Stimulated activated CD4-positive, alpha-beta T cell treated with anti-CD3 and anti-CD28 coated beads, Interleukin-15, amount 100 ng/mL, for 24 hours (primary cell): ENCODE results near the gene RAB43.
"Not testable (repeated sequence)": the region's sequence is repeated elsewhere in the genome, so short reads cannot be mapped to it uniquely, and the experiment has no call there.

ENCODE experiments used
- DNase-seq: peaks from one replicate; pipeline ENCODE4 v3.0.0-alpha.2; 2020

Gene RAB43

GRCh38 chr3:129121792-129122411 lies at the start of gene RAB43:
Gene RAB43 (minus strand): TSS chr3:129121804. CDS start chr3:129121489, 315 bp downstream.
- DNase-seq, result peak; percentile 87

DNA sequence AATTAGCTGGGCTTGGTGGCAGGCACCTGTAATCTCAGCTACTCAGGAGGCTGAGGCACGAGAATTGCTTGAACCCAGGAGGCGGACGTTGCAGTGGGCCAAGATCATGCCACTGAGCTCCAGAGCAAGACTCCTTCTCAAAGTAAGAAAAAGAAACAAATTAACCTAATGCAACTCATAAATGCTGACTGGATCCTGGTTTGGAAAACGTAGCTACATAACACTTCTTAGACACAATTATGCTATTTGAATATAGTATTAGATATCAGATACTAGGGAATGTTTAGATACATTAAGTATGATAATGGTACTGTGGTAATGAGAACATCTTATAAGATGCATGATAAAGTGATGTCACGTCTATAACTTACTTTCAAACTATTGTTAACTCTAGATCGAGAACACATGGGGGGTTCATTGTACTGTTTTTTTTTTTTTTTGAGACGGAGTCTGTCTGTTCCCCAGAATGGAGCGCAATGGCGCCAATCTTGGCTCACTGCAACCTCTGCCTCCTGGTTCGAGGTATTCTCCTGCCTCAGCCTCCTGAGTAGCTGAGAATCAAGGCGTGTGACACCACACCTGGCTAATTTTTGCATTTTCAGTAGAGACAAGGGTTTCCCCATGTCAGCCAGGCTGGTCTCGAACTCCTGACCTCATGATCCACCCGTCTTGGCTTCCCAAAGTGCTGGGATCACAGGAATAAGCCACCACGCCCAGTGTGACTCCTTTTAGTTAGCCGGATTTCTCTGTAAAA lies 45.2 kb upstream of the RAB43 start:
- no peak for DNase-seq

DNA sequence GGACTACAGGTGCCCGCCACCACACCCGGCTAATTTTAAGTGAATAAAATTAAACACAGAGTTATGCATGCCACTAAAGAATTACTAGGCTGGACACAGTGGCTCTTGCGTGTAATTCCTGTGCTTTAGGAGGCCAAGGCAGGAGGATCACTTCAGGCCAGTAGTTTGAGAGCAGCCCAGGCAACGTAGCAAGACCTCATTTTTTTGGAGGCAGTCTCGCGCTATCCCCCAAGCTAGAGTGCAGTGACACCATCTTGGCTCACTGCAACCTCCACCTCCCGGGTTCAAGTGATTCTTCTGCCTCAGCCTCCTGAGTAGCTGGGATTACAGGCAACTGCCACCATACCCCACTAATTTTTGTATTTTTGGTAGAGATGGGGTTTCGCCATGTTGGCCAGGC lies 44.0 kb upstream of the RAB43 start:
- DNase-seq, result not testable (repeated sequence)

- no peak for DNase-seq
Measured at GRCh38 chr3:129164500-129164899, 42.9 kb upstream of the RAB43 start.

GRCh38 chr3:129162729-129163579 lies 41.4 kb upstream of the RAB43 start:
- no peak for DNase-seq

GRCh38 chr3:129161860-129162271 lies 40.3 kb upstream of the RAB43 start:
- peak; percentile 61 for DNase-seq

DNA sequence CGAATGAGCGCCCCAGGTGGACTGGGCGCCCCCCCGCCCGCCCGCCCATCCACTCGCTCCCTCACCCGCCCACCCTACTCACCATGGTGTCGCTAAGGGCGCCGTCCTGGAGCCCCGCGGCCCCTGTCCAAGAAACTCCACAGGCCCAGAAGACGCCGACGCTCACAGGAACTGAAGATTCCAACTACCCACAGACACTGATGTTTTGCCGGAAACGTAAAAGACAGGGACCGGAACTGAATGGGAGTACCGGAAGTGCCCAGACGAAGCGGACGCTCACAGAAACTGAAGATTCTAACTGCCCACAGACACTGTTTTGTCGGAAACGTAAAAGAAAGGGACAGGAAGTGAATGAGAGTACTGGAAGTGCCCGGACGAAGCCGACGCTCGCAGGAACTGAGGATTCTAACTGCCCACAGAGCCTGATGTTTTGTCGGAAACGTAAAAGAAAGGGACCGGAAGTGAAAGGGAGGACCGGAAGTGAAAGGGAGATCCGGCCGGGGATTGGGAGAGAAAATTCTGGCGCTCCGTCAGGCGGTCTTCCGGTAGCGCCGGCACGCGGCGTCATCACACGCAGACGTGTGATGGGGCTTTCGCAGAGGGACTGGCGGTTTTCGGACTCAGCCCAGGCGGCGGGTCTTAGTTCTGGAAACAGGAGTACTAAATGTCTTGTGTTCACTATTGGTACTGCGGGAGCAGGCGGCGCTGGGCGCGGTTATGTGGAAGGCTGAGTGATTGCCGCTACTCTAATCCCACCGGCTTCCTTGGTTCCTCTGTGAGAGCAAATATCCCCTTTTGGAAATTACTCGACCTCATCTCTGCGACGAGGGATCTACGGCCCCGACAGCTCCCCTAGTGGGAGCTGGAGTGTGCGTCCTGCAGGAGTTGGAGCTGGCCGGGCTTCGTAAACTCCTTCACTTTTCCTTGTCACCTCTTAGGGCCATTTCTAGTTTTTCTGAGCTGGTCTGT lies 39.6 kb upstream of the RAB43 start, which contains the start of gene ISY1:
Gene ISY1, minus strand, starts transcription at position 173 of the 969 bp plus-strand sequence. Its CDS starts 88 bp downstream, at position 85.
- DNase-seq, result peak; percentile 91

DNA sequence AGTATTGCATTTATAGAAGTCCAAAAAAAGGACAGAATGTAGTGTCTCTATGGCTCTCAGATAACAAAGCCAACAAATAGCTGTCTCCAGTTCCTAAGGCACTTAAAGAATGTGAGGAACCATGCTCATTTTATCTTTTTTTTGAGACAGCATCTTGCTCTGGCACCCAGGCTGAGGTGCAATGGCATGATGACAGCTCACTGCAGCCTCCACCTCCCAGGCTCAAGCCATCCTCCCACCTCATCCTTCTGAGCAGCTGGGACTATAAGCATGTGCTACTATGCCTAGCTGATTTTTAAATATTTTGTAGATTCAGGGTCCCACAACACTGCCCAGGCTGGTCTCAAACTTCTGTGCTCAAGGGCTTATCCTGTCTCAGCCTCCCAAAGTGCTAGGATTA lies 23.2 kb upstream of the RAB43 start:
- DNase-seq, result no peak

DNA sequence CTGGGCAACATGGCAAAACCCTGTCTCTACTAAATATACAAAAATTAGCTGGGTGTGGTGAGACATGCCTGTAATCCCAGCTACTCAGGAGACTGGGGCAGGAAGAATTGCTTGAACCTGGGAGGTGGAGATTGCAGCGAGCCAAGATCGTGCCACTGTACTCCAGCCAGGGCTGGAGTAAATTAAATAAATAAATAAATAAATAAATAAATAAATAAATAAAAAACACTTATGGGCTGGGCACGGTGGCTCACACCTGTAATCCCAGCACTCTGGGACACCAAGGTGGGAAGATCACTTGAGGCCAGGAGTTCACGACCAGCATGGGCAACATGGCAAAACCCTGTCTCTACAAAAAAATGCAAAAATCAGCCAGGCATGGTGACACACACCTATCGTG lies 19.4 kb upstream of the RAB43 start:
- not testable (repeated sequence) for DNase-seq

- no peak for DNase-seq
Measured at GRCh38 chr3:129139911-129140310, 18.3 kb upstream of the RAB43 start.

DNA sequence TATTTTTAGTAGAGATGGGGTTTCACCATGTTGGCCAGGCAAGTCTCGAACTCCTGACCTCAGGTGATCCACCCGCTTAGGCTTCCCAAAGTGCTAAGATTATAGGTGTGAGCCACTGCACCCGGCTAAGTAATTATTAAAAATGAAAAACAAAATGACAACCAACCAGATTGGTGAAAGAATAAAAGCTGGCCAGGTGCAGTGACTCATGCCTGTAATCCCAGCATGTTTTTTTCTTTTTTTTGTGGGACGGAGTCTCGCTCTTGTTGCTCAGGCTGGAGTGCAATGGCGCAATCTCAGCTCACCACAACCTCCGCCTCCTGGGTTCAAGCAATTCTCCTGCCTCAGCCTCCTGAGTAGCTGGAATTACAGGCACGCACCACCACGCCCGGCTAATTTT lies 14.7 kb upstream of the RAB43 start:
- DNase-seq, result not testable (repeated sequence)

- no peak for DNase-seq
Measured at GRCh38 chr3:129132097-129132866, 10.7 kb upstream of the RAB43 start.

DNA sequence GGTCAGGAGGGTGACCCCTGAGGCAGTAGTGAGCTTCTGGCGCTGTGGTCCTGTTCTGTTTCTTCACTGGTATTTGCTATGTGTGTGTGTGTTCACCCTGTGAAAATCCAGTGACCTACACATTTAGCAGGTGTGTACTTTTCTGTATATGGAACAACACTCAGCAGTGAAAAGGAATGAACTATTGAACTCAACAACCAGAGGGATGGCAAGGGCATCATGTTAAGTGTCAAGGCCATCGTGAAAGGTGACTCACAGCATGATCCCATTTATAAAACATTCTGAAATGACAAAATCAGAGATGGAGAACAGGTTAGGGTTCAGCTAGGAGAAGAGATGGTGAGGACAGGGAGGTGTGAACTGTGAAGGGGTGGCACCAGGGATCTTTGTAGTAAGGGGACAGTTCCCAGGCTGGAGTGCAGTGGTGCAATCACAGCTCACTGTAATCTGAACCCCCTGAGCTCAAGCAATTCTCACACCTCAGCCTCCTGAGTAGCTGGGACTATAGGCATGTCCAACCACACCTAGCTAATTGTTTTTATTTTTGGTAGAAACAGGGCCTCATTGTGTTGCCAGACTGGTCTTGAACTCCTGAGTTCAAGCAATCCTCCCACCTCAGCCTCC lies 10.0 kb upstream of the RAB43 start:
- DNase-seq, result no peak

- DNase-seq, result no peak
Measured at GRCh38 chr3:129130291-129130813, 8.7 kb upstream of the RAB43 start.

DNA sequence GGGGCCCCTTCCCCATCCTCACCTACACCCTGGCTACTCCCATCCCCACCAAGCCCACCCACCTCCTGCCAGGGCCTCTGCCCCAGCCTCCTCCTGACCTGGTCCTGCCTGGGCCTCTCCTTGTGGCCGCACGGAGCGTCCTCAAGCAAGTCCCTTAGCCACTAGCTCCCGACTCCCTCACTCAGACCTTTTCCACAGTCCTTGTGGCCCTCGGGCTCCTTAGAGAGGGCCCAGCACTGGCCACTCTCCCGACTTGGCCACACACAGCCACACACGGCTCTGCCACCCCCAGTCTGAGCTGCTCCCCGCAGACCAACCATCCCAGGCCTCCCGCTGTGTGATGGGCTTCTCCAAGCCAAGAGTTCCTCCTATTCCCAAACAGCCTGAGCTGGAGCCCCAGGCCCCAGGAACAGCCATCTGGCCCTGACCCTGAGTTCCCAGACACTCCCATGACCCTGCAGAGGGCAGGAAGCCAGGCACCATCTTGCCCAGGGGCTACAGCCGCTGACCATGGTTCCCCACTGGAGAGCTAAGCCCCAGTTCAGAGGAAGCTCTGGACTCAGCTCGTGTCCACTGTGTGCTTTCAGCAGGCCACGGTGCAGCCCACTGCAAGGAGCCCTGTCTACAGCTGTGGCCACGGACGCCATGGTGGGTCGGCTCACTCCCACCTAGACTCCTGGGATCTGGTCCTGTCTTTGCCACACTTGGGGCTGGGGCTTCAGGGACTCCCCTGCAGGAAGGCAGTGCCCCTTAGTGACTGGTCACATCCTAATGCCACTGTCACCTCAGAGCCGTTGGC lies 7.0 kb upstream of the RAB43 start:
- DNase-seq, result no peak

- no peak for DNase-seq
Measured at GRCh38 chr3:129126726-129127280, 5.2 kb upstream of the RAB43 start.

GRCh38 chr3:129123314-129124060 lies 1.9 kb upstream of the RAB43 start:
- DNase-seq, result no peak

- DNase-seq, result no peak
Measured at GRCh38 chr3:129122412-129123011, 908 bp upstream of the RAB43 start.
